GM12891 (cell line): ENCODE results near the gene PRKAR1B.

ENCODE experiments used
- DNase-seq: peaks from one replicate; pipeline ENCODE4 v3.0.0; 2011; ENCODE audit warnings: low spot score; ENCODE audit not compliant: insufficient read length
- FAIRE-seq: peaks from 2 replicates; lab custom pipeline; 2011; peaks lifted over from hg19 to GRCh38; lab: Jason Lieb, UNC
- PAX5 ChIP-seq: IDR thresholded peaks from 2 replicates; pipeline ENCODE4 v1.6.1; 2011; ENCODE audit warnings: low read length, moderate library complexity, mild to moderate bottlenecking; ENCODE audit not compliant: insufficient read depth, severe bottlenecking
- POLR2A ChIP-seq: IDR thresholded peaks from 2 replicates; pipeline ENCODE4 v1.6.1; 2011; ENCODE audit warnings: low read depth, low read length, control low read depth
- POLR2AphosphoS5 ChIP-seq: IDR thresholded peaks from 2 replicates; pipeline ENCODE4 v1.6.1; 2011; ENCODE audit warnings: low read depth, low read length, control low read depth
- POU2F2 ChIP-seq: IDR thresholded peaks from 2 replicates; pipeline ENCODE4 v1.6.1; 2011; ENCODE audit warnings: low read depth, mild to moderate bottlenecking, control low read depth, low read length, moderate library complexity
- SPI1 ChIP-seq: IDR thresholded peaks from 2 replicates; pipeline ENCODE4 v1.6.1; 2011; ENCODE audit warnings: low read depth, low read length, control low read depth
- TAF1 ChIP-seq: IDR thresholded peaks from 2 replicates; pipeline ENCODE4 v1.6.1; 2011; ENCODE audit warnings: low read depth, low read length, control low read depth

Gene PRKAR1B

DNA sequence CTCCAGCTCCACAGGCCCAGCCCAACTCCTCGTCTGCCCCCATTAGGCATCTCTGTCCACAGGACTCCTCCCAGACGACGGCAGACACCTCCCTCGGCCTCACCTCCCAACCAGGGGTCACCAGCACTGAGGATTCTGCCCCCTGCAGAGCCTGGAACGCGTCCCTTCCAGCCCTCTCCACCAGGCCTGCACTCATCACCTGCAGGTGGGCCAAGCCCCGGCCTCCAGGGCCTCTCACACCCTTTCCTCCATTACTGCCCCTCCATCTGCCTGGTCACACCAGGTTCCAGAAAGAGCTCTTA is 164.8 kb downstream of the PRKAR1B start:
- DNase-seq (no peak), FAIRE-seq (no peak)
- TF ChIP-seq POLR2A (no peak), POU2F2 (no peak), SPI1 (no peak), POLR2AphosphoS5 (no peak)

DNA sequence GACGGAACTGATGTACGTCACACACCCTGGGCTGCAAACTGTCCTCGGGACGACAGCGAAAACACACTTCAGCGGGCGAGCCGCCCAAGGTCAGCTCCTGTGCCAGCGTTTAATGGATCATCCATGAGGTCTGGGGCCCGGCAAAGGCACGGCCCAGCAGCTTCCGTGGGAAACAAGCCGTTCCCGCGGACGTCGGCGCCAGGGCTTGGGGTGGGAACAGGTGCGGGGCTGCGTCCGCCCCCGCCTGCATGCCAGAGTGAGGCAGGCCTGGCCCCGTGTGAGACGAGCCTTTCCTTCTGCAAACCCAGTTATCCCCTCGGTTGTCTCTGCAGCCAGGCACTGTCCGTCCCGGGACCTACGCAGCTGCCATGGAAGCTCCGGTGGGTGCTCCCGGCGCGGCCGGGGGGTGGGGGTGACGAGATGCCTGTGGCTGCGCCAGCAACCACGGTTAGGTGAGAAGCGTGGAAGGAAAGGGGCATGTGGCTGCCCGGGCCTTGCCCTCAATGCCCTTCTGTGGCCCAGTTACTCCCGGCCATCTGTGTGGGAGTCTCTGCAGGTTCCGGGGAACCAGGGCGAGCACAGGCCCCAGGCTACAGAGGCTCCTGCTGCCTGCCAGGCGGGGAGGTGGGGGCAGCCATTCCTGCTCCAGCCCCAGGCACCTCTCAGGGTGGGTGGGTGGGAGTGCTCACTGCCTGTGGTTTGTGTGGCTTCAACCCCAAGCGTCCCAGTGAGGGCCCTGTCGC is 165.3 kb downstream of the PRKAR1B start:
- no peak for DNase-seq
- FAIRE-seq: no peak

DNA sequence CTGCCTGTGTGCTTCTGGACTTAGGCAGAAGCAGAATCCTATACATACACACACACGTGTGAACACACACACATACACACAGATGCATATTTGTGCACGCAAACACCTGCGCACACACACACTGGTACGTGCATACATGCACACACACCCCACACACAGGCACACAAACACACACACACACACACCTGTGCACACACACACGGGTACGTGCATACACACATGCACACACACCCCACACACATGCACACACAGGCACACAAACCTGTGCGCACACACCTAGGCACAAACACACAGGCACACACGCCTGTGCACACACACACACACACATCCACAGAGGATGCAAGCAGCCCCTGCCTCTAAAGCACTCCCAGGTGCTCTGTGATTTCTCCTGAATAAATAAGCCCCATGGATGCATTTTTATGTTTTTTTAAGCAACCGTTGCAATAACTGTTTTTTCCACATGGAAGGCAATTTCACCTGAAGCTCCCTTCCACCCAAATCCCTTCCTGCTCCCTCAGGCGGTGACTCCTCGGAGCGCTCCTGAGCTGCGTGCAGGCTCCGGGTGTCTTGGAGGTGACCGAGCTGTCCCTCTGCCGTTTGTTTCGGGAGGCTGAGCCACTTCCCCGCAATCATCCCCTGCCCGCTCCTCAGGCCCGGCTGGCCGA is 166.0 kb downstream of the PRKAR1B start:
- no peak for FAIRE-seq
- no peak for DNase-seq
- TF ChIP-seq SPI1 (no peak), POU2F2 (no peak), TAF1 (no peak), POLR2A (no peak), POLR2AphosphoS5 (no peak), PAX5 (no peak)

More for the DNA sequence above, 165.3 kb downstream of the PRKAR1B start:
- no peak for TF ChIP-seq POLR2AphosphoS5
- no peak for TF ChIP-seq TAF1
- no peak for TF ChIP-seq PAX5
- no peak for TF ChIP-seq SPI1
- TF ChIP-seq POLR2A: no peak
- no peak for TF ChIP-seq POU2F2

DNA sequence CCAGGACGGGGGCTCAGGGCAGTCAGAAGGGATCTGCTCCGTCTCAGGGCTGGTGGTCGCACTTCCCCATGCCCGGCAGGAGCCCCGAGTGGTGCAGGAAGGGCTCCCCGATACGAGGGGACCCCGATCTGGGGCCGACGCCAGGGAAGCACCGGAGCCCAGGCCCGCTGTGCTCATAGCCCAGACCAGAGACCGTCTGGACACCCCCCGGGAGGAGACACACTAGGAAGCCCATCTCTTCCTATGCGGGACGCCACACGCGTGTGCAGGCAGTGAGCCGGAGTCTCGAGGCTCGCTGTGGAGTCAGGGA is 167.7 kb downstream of the PRKAR1B start:
- TF ChIP-seq POLR2AphosphoS5 (no peak), TAF1 (no peak), POLR2A (no peak), PAX5 (no peak), POU2F2 (no peak), SPI1 (no peak)
- FAIRE-seq: no peak
- no peak for DNase-seq

DNA sequence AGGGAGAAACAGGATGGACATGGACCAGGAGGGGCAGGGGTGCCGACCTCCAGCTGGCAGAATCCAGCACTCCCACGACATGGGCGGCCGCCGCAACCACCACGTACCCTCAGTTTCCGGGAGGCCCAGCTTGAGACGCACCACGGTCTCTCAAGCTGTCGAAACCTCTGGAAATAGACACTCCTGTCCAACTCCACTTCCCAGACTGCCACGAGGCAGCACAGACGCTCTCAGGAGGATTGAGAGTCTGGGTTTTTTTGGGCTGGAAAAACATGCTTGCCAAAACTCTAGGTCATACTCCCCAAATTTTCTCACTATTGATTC is 169.6 kb downstream of the PRKAR1B start:
- no peak for DNase-seq
- FAIRE-seq: no peak
- no peak for TF ChIP-seq POLR2A
- no peak for TF ChIP-seq TAF1
- TF ChIP-seq SPI1: no peak
- TF ChIP-seq POLR2AphosphoS5: no peak

DNA sequence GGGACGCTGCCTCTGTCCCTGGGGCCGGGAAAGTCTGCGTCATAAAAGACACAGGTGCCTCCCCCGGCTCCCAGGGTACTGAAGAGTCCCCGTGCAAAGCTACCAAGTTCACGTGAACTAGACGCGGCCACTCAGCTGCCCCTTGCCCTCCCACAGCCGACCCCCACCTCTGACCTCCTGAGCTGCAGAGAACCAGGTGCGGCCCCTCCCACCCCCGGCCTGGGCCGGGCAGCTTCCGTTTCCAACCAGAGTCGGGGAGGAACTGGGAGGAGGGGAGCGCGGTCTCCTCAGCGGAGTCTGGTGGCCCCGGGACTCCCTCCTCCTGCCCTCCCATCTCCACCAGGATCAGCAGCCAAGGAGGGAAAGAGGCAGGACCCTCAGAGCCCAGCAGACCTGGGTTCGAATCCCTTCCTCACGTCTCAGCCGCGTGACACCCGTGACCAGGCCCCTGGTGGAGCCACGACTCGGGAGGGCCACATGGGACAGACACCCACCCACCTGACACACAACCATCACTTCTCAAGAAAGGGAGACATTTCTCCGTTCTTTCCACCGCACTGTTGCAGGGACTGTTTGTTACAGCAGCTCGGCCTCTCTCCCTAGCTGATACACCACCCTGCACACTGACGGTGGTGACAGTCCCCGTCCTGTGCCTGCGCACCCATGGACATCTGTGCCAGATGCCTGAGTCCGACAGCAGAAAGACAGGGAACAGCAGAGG is 170.1 kb downstream of the PRKAR1B start:
- FAIRE-seq (no peak), DNase-seq (no peak)
- TF ChIP-seq POU2F2: no peak
- no peak for TF ChIP-seq TAF1
- TF ChIP-seq SPI1: no peak
- TF ChIP-seq POLR2AphosphoS5: no peak
- no peak for TF ChIP-seq POLR2A
- no peak for TF ChIP-seq PAX5

DNA sequence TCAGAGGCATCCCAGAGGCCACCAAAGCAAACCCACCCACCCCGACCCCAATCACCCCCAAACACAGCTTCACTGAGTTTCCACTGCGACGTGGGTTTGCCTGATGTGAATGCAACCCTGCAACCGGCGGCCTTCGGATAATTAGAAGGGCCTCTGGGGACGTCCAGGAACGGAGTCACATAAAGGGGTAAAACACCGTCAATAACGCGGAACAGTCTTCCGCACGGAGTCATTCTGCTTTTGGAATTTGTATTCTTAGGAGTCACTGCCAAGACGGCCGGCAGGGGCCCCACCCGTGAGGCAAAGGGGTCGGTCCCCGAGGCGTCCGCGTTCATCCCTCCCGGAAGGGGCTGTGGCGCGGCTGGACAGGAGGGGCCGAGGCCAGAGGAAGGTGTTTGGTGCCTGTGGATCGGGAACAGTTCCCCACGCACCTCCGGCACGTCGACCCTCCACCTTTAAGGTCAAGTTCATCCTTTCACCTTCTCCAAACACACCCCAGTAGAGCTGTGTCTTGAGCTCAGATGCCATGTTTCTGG is 170.7 kb downstream of the PRKAR1B start:
- DNase-seq (no peak), FAIRE-seq (no peak)
- TF ChIP-seq POU2F2 (no peak), TAF1 (no peak), POLR2A (no peak), POLR2AphosphoS5 (no peak), PAX5 (no peak), SPI1 (no peak)

DNA sequence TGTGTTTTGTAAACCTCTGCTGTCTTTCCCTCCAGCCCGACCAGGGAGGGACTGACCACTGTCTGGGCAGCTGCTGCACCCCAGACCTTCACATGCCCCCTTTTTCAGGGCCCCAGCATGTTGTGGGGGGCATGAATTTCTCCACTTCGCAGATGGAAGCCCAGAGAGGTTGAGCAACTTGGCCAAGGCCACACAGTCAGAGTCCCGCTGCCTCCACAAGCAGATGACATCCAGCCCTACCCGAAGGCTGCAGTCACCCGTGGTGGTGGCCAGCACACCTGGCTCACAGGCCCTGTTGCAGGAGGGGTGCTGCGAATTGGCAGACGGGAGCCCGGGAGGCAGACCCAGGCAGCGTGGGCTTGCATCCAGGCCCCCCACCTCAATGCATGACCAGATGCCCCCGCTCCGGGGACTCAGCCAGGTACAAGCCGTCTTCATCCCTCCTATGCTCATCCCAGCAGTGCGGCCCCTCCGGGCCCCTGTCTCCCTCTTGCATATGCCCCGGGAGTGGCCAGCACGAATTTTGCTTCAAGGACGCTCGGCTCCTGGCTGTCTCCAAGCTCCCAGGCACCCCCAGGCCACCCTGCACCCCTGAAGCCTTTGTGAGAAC is 171.4 kb downstream of the PRKAR1B start:
- TF ChIP-seq POLR2AphosphoS5 (no peak), TAF1 (no peak), POU2F2 (no peak), POLR2A (no peak), SPI1 (no peak), PAX5 (no peak)
- FAIRE-seq: no peak
- no peak for DNase-seq

DNA sequence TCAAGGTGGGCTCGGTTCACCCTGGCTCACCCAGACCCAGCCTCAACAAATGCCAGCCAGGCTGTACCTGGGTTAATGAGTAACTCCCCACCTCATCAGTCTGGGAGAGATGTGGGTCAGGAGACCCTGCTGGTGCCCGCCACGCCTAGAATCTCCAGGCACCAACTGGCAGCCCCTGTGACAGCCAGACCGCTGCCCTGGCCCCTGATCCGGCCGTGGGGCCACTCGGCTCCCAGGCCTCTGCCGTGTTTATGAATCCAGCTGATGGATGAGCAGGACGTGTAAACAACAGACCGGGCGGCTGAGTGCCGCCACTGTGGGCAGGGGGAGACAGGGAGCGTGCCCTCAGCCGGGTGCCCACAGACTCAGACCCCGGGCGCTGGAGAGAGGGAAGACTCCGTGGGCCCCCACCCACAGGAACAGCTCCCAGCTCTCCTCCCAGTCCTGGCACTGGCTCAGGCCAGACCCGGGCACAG is 173.4 kb downstream of the PRKAR1B start:
- DNase-seq (no peak), FAIRE-seq (no peak)
- TF ChIP-seq POU2F2 (no peak), SPI1 (no peak), POLR2A (no peak), POLR2AphosphoS5 (no peak), PAX5 (no peak), TAF1 (no peak)
